ENCODE measurements around the gene SLC1A5. TPM values are rescaled to one million over a fixed set of nuclear protein-coding genes. Genes with fewer than 3 reads are reported as not detected.

SLC1A5 gene
- total and polyA plus RNA-seq, 8 donors = 67.2 to 172 (median 83.8) TPM

GRCh38 chr19:46755077-46755852 is 33.1 kb downstream of the SLC1A5 start:
- H3K27ac ChIP-seq = peak overlapping the region in 1 of 2 donors; percentile 33
- no peak for TF ChIP-seq CTCF (IDR thresholded peaks at IDR 0.05)
- intact Hi-C loops (cut with DNase I) = loop anchor here (5.0 to 10.0 kb wide), 3 partner anchors 87 to 232 kb away; no protein-coding TSS in a partner anchor
- no peaks in the 10 kb centered on the region for H3K9me3 ChIP-seq
- no peaks in the 10 kb centered on the region for H3K27me3 ChIP-seq
- H3K4me1 ChIP-seq = peaks cover 8 to 31% of the 10 kb centered on the region in 2 donors
- peaks cover 0 to 23% of the 10 kb centered on the region in 2 donors for H3K36me3 ChIP-seq
- no peak overlapping the region for H3K4me3 ChIP-seq
- ATAC-seq (peak; percentile 34), DNase-seq (peak in 1 of 4 donors; percentile 81)

DNA sequence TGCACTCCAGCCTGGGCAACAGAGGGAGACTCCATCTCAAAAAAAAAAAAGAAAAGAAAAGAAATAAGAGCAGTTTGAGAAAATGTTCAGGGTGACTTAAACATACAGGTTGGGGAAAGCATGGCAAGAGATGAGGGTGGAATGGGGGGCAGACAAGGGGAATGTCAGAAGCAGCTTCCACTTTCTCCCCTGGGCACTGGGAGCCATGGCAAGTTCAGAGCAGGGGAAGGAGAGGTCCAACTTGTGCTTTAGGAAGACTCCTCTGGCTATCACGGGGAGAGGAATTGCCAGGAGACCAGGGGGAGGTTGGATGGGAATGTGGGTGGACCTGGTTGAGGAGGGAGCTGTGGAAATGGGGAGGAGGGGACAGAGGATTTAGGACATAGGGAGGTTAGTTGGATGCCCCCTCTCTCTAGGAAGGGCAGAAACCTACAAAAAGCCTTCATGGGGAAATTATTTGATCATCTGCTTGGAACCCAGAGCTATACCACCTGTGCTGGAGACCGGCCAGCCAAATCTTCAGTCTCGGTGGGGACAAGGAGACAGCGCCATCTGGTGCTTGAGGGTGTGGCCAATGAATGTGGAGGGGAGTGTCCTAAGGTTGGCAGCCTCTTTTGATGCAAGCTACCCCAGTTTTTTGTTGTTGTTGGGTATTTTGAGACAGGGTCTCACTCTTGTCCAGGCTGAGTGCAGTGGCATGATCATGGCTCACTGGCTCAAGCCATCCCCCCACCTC is 34.8 kb downstream of the SLC1A5 start:
- ATAC-seq (peak; percentile 52), DNase-seq (peak in 2 of 4 donors; percentile 50 to 76)
- peak; percentile 16 to 38 for TF ChIP-seq CTCF (IDR thresholded peaks at IDR 0.05)
- Histone ChIP-seq H3K27me3 (no peaks in the 10 kb centered on the region), H3K36me3 (peaks cover 0 to 23% of the 10 kb centered on the region in 2 donors), H3K9me3 (no peaks in the 10 kb centered on the region), H3K4me1 (peaks cover 8 to 25% of the 10 kb centered on the region in 2 donors), H3K4me3 (no peak overlapping the region), H3K27ac (no peak overlapping the region)
- intact Hi-C loops (cut with DNase I) = loop anchor here in 1 of 2 donors (10.0 kb wide), 1 partner anchor 91 kb away; no protein-coding TSS in a partner anchor

- peak; percentile 63 to 81 for TF ChIP-seq CTCF (IDR thresholded peaks at IDR 0.05)
- intact Hi-C loops (cut with DNase I) = no loop called here
- Histone ChIP-seq H3K4me3 (no peak overlapping the region), H3K9me3 (no peaks in the 10 kb centered on the region), H3K27me3 (no peaks in the 10 kb centered on the region), H3K36me3 (no peaks in the 10 kb centered on the region), H3K27ac (no peak overlapping the region), H3K4me1 (peaks cover 5 to 37% of the 10 kb centered on the region in 2 donors)
- DNase-seq (peak in 2 of 4 donors; percentile 46 to 84), ATAC-seq (peak; percentile 13)
Measured at GRCh38 chr19:46748325-46749109, 39.9 kb downstream of the SLC1A5 start.

GRCh38 chr19:46746281-46747057 is 41.9 kb downstream of the SLC1A5 start, which contains the start of gene STRN4:
Gene STRN4, minus strand, starts transcription at chr19:46746450. Its CDS starts 20 bp downstream, at chr19:46746430.
- DNase-seq (peak in 3 of 4 donors; percentile 58 to 91 (median 68)), ATAC-seq (peak; percentile 81)
- no peak for TF ChIP-seq CTCF (IDR thresholded peaks at IDR 0.05)
- Histone ChIP-seq H3K9me3 (no peaks in the 10 kb centered on the region), H3K36me3 (peaks cover 0 to 10% of the 10 kb centered on the region in 2 donors), H3K4me3 (peak within 1 kb of the TSS; percentile 86 to 98), H3K4me1 (peaks cover 5 to 57% of the 10 kb centered on the region in 2 donors), H3K27ac (peak within 1 kb of the TSS; percentile 81 to 85), H3K27me3 (no peaks in the 10 kb centered on the region)
- intact Hi-C loops (cut with DNase I) = no loop called here

All from left lung (tissue), 10 donors.